ENCODE results near the gene ITGA2B. TPM values are rescaled to one million over a fixed set of nuclear protein-coding genes. Genes with fewer than 3 reads are reported as not detected.
"Not testable (repeated sequence)": the region's sequence is repeated elsewhere in the genome, so short reads cannot be mapped to it uniquely, and the experiment has no call there.

The ITGA2B gene
- total and polyA plus RNA-seq, 2 experiments from 2014 or later = 13.3 to 13.9 TPM

DNA sequence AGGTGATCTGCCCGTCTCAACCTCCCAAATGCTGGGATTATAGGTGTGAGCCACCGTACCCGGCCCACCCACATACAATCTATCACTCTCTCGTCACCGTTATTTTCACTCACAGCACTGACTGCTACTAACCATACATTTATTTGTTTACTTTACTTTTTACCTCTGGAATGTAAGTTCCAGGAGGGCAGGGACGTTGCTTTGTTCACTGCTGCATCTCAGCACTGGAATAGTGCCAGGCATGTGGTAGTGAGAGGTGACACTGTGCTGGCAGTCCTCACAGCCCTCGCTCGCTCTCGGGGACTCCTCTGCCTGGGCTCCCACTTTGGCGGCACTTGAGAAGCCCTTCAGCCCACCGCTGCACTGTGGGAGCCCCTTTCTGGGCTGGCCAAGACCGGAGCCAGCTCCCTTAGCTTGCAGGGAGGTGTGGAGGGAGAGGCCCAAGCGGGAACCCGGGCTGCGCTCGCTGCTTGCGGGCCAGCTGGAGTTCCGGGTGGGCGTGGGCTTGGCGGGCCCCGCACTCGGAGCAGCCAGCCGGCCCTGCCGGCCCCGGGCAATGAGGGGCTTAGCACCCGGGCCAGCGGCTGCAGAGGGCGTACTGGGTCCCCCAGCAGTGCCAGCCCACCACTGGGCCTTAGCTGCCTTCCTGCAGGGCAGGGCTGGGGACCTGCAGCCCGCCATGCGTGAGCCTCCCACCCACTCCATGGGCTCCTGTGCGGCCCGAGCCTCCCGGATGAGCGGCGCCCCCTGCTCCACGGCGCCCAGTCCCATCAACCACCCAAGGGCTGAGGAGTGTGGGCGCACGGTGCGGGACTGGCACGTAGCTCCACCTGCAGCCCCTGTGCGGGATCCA, 20.8 kb downstream of the ITGA2B start:
- H3K4me1 Mint-ChIP-seq; H3K4me3 ChIP-seq; DNase-seq (ENCODE audit: low spot score); H3K9me2 ChIP-seq (ENCODE audit: insufficient read depth); H3K79me2 ChIP-seq (replicated peaks; ENCODE audit: insufficient read depth); H3K36me3 Mint-ChIP-seq (ENCODE audit: low read depth); H3K27ac Mint-ChIP-seq; H2AFZ ChIP-seq; H3K4me3 Mint-ChIP-seq; ATAC-seq; H3K27ac ChIP-seq (ENCODE audit: low read depth); H3K4me2 ChIP-seq; H4K20me1 ChIP-seq (replicated peaks; ENCODE audit: insufficient read depth); H3F3A ChIP-seq (replicated peaks; ENCODE audit: low read depth); H3K9me3 Mint-ChIP-seq; H3K36me3 ChIP-seq (ENCODE audit: insufficient read depth); H3K4me1 ChIP-seq (ENCODE audit: insufficient read depth): not testable (repeated sequence)
- H3K27me3 Mint-ChIP-seq (ENCODE audit: insufficient read depth, low read depth, poor library complexity) = peaks cover 23% of the 10 kb centered on the region
- peaks cover 17% of the 10 kb centered on the region; the same call in 1 of the 2 replicates for H3K27me3 ChIP-seq (ENCODE audit: insufficient read depth)
- 0 out of 4 replicates have a peak, but pooled peaks of 1 of the 2 experiments have one; percentile 14 for TF ChIP-seq CTCF (conservative IDR thresholded peaks at IDR 0.05; ENCODE audit: low read depth in 2 of 2)

DNA sequence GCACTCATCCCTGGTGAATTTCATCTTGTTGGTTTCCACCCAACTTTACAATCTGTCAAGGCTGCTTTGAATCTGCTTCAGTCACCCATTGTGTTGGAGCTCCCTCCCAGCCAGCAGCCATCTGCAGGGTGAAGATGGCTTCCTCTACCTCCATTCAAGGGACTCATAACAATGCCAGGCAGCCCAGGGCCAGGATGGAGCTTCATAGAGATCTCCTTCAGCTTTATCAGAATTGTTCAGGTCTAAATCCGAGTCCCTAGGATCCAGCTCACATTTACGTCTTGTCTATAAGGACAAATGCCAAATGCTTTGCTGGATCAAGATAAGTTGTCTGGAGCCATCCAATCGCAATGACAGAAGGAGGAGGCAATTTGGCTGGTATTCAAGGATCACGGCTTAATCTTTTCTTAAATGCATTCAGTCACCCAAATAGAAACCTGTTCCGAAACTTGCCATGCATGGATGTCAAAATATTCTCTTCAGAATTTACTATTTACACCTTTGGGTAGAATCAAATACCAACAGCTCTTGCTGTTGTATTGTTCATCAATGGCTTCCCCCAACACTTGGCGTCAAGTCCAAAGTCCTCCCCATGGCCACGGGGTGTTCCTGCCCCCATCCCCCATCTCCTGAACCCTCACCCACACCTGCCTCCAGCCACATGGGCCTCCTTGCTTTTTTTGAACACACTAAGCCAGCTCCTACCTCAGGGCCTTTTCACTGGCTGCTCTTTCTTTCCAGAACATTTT, 22.0 kb downstream of the ITGA2B start:
- Mint-ChIP-seq H3K27ac (no peak overlapping the region), H3K4me3 (no peak overlapping the region), H3K9me3 (no peaks in the 10 kb centered on the region; the same call in 2 of the 3 replicates), H3K36me3 (ENCODE audit: low read depth) (no peaks in the 10 kb centered on the region), H3K27me3 (ENCODE audit: insufficient read depth, low read depth, poor library complexity) (peaks cover 23% of the 10 kb centered on the region), H3K4me1 (peaks cover 5% of the 10 kb centered on the region; the same call in 2 of the 3 replicates)
- peaks cover 9% of the 10 kb centered on the region; the same call in 1 of the 2 replicates for H3K4me1 ChIP-seq (ENCODE audit: insufficient read depth)
- H4K20me1 ChIP-seq (replicated peaks; ENCODE audit: insufficient read depth) = no peaks in the 10 kb centered on the region; the same call in 1 of the 2 replicates
- no peaks in the 10 kb centered on the region for H3K36me3 ChIP-seq (ENCODE audit: insufficient read depth)
- ATAC-seq (no peak), DNase-seq (ENCODE audit: low spot score) (no peak)
- no peak for TF ChIP-seq NANOG (IDR thresholded peaks at IDR 0.05; ENCODE audit: borderline replicate concordance)
- TF ChIP-seq, protein P1, sequence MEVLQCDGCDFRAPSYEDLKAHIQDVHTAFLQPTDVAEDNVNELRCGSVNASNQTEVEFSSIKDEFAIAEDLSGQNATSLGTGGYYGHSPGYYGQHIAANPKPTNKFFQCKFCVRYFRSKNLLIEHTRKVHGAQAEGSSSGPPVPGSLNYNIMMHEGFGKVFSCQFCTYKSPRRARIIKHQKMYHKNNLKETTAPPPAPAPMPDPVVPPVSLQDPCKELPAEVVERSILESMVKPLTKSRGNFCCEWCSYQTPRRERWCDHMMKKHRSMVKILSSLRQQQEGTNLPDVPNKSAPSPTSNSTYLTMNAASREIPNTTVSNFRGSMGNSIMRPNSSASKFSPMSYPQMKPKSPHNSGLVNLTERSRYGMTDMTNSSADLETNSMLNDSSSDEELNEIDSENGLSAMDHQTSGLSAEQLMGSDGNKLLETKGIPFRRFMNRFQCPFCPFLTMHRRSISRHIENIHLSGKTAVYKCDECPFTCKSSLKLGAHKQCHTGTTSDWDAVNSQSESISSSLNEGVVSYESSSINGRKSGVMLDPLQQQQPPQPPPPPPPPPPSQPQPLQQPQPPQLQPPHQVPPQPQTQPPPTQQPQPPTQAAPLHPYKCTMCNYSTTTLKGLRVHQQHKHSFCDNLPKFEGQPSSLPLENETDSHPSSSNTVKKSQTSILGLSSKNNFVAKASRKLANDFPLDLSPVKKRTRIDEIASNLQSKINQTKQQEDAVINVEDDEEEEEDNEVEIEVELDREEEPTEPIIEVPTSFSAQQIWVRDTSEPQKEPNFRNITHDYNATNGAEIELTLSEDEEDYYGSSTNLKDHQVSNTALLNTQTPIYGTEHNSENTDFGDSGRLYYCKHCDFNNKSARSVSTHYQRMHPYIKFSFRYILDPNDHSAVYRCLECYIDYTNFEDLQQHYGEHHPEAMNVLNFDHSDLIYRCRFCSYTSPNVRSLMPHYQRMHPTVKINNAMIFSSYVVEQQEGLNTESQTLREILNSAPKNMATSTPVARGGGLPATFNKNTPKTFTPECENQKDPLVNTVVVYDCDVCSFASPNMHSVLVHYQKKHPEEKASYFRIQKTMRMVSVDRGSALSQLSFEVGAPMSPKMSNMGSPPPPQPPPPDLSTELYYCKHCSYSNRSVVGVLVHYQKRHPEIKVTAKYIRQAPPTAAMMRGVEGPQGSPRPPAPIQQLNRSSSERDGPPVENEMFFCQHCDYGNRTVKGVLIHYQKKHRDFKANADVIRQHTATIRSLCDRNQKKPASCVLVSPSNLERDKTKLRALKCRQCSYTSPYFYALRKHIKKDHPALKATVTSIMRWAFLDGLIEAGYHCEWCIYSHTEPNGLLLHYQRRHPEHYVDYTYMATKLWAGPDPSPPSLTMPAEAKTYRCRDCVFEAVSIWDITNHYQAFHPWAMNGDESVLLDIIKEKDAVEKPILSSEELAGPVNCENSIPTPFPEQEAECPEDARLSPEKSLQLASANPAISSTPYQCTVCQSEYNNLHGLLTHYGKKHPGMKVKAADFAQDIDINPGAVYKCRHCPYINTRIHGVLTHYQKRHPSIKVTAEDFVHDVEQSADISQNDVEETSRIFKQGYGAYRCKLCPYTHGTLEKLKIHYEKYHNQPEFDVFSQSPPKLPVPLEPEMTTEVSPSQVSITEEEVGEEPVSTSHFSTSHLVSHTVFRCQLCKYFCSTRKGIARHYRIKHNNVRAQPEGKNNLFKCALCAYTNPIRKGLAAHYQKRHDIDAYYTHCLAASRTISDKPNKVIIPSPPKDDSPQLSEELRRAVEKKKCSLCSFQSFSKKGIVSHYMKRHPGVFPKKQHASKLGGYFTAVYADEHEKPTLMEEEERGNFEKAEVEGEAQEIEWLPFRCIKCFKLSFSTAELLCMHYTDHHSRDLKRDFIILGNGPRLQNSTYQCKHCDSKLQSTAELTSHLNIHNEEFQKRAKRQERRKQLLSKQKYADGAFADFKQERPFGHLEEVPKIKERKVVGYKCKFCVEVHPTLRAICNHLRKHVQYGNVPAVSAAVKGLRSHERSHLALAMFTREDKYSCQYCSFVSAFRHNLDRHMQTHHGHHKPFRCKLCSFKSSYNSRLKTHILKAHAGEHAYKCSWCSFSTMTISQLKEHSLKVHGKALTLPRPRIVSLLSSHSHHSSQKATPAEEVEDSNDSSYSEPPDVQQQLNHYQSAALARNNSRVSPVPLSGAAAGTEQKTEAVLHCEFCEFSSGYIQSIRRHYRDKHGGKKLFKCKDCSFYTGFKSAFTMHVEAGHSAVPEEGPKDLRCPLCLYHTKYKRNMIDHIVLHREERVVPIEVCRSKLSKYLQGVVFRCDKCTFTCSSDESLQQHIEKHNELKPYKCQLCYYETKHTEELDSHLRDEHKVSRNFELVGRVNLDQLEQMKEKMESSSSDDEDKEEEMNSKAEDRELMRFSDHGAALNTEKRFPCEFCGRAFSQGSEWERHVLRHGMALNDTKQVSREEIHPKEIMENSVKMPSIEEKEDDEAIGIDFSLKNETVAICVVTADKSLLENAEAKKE (CRISPR knock-in tag; IDR thresholded peaks at IDR 0.05) = no peak
- no peak for TF ChIP-seq ZNF114 (CRISPR knock-in tag; IDR thresholded peaks at IDR 0.05)
- TF ChIP-seq STAT1 (IDR thresholded peaks at IDR 0.05; ENCODE audit: unreplicated experiment) = no peak
- TF ChIP-seq, protein P2, sequence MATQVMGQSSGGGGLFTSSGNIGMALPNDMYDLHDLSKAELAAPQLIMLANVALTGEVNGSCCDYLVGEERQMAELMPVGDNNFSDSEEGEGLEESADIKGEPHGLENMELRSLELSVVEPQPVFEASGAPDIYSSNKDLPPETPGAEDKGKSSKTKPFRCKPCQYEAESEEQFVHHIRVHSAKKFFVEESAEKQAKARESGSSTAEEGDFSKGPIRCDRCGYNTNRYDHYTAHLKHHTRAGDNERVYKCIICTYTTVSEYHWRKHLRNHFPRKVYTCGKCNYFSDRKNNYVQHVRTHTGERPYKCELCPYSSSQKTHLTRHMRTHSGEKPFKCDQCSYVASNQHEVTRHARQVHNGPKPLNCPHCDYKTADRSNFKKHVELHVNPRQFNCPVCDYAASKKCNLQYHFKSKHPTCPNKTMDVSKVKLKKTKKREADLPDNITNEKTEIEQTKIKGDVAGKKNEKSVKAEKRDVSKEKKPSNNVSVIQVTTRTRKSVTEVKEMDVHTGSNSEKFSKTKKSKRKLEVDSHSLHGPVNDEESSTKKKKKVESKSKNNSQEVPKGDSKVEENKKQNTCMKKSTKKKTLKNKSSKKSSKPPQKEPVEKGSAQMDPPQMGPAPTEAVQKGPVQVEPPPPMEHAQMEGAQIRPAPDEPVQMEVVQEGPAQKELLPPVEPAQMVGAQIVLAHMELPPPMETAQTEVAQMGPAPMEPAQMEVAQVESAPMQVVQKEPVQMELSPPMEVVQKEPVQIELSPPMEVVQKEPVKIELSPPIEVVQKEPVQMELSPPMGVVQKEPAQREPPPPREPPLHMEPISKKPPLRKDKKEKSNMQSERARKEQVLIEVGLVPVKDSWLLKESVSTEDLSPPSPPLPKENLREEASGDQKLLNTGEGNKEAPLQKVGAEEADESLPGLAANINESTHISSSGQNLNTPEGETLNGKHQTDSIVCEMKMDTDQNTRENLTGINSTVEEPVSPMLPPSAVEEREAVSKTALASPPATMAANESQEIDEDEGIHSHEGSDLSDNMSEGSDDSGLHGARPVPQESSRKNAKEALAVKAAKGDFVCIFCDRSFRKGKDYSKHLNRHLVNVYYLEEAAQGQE (IDR thresholded peaks at IDR 0.05; ENCODE audit: unreplicated experiment) = no peak
- H3K27me3 ChIP-seq (ENCODE audit: insufficient read depth) = peaks cover 17% of the 10 kb centered on the region; the same call in 1 of the 2 replicates
- no peak overlapping the region for H3K4me2 ChIP-seq
- no peaks in the 10 kb centered on the region for H3K9me2 ChIP-seq (ENCODE audit: insufficient read depth)
- H3F3A ChIP-seq (replicated peaks; ENCODE audit: low read depth) = 0 out of 2 replicates have a peak, but pooled peaks cover 4% of the 10 kb centered on the region
- no peak overlapping the region for H3K4me3 ChIP-seq
- H2AFZ ChIP-seq = no peak overlapping the region
- no peak overlapping the region for H3K27ac ChIP-seq (ENCODE audit: low read depth)
- H3K79me2 ChIP-seq (replicated peaks; ENCODE audit: insufficient read depth) = no peaks in the 10 kb centered on the region
